ENCODE measurements around the gene SSH3.

SSH3 gene

DNA sequence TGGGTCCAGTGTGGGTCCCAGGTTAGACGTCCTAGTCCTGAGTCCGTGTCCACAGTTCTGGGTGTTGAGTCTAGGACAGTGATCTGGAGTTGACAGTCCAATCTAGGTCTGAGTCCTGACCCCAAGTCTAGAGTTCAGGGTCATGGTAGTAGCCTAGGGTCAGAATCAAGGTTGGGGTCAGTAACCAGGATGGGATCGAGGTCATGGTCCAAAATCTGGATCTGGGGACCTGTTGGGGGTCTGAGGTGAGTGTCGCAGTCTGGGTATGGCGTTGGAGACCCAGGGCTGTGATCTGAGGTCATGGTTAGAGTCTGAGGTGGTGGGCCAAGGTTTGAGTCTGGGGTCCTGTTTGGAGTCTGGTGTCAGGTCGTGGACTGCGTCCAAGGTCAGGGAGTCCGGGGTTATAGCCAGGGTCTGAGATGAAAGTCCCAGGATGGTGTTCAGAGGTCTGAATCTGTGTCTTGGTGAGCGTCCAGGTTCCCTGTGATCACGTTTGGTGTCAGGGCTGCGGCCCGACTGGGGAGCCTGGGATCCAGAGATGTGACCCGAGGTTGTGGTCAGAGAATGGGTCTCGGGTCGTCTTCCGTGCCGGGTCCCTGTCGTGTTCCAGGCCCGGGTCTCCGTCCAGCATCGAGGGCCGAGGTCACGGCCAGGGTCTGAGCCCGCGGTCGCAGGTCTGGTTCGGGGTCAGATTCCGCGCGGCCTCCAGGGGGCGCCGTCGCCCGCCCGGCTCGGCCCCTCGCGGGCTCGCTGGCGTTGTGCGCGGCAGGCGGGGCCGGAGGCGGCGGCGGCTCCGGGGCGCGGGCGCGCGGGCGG is 37.5 kb upstream of the SSH3 start:
- Mint-ChIP-seq H3K4me3 (peak overlapping the region; percentile 79), H3K9me3 (no peaks in the 10 kb centered on the region), H3K4me1 (peaks cover 75% of the 10 kb centered on the region), H3K36me3 (peaks cover 34% of the 10 kb centered on the region), H3K27me3 (peaks cover 7% of the 10 kb centered on the region), H3K27ac (peak overlapping the region; percentile 96)
- ATAC-seq: peak; percentile 75

DNA sequence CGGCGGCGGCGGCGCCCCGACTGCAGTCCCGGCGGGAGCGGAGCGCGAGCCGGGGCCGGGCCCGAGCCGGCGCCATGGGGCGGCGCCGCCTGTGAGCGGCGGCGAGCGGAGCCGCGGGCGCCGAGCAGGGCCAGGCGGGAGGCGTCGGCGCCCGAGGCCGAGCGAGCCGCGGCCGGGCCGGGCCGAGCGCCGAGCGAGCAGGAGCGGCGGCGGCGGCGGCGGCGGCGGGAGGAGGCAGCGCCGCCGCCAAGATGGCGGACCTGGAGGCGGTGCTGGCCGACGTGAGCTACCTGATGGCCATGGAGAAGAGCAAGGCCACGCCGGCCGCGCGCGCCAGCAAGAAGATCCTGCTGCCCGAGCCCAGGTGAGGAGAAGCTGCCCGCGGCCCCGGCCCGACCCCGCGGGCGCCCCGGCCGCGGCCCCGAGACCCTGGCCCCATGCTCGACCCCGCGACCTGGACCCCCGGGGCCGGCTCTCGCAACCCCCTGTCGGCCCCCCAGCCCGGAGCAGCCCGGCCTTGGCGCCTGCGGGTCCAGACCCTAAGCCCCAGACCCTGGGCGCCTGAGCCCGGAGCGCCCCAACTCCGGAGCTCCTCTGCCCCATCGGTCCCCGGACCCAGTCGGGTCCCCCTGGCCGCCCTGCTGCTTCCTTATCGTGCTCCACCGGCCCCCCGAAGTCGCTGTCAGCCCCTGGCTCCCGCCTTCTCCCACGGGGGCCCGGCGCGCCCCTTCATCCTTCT is 36.7 kb upstream of the SSH3 start, which contains the start of gene GRK2:
GRK2 (plus strand) TSS at position 25 of the 739 bp plus-strand sequence; CDS start at position 252, 227 bp downstream.
- ATAC-seq: peak; percentile 38
- no peaks in the 10 kb centered on the region for H3K9me3 Mint-ChIP-seq
- H3K36me3 Mint-ChIP-seq: peaks cover 42% of the 10 kb centered on the region
- H3K4me3 Mint-ChIP-seq: peak within 1 kb of the TSS; percentile 93
- H3K4me1 Mint-ChIP-seq: peaks cover 78% of the 10 kb centered on the region
- peaks cover 6% of the 10 kb centered on the region for H3K27me3 Mint-ChIP-seq
- H3K27ac Mint-ChIP-seq: peak within 1 kb of the TSS; percentile 96

- peaks cover 44% of the 10 kb centered on the region for H3K36me3 Mint-ChIP-seq
- no peaks in the 10 kb centered on the region for H3K9me3 Mint-ChIP-seq
- peak; percentile 9 for ATAC-seq
- peak overlapping the region; percentile 96 for H3K27ac Mint-ChIP-seq
- H3K27me3 Mint-ChIP-seq: no peaks in the 10 kb centered on the region
- peaks cover 79% of the 10 kb centered on the region for H3K4me1 Mint-ChIP-seq
- peak overlapping the region; percentile 93 for H3K4me3 Mint-ChIP-seq
Observed at GRCh38 chr11:67267188-67268080, 35.9 kb upstream of the SSH3 start.

- Mint-ChIP-seq H3K36me3 (peaks cover 44% of the 10 kb centered on the region), H3K4me1 (peaks cover 79% of the 10 kb centered on the region), H3K4me3 (peak overlapping the region; percentile 93), H3K9me3 (no peaks in the 10 kb centered on the region), H3K27ac (peak overlapping the region; percentile 96), H3K27me3 (no peaks in the 10 kb centered on the region)
- peak; percentile 83 for ATAC-seq
Observed at GRCh38 chr11:67268081-67268961, 35.0 kb upstream of the SSH3 start.

DNA sequence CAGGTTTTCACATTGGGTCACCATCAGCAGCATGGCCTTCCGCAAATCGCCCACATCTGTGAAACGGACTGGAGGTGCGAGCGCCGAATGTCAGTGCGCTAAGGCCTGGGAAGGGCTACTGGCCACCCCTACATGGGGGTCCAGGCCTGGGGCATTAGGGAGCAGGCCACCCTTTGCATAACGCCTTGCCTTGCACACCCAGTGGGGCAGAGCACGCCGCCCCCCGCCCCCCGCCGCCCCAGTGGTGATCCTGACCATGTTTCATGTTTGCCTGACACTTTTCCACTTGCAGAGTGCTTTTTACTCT is 34.4 kb upstream of the SSH3 start:
- peaks cover 44% of the 10 kb centered on the region for H3K36me3 Mint-ChIP-seq
- H3K9me3 Mint-ChIP-seq: no peaks in the 10 kb centered on the region
- peak overlapping the region; percentile 93 for H3K4me3 Mint-ChIP-seq
- H3K27me3 Mint-ChIP-seq: no peaks in the 10 kb centered on the region
- peaks cover 83% of the 10 kb centered on the region for H3K4me1 Mint-ChIP-seq
- no peak for ATAC-seq
- peak overlapping the region; percentile 96 for H3K27ac Mint-ChIP-seq

DNA sequence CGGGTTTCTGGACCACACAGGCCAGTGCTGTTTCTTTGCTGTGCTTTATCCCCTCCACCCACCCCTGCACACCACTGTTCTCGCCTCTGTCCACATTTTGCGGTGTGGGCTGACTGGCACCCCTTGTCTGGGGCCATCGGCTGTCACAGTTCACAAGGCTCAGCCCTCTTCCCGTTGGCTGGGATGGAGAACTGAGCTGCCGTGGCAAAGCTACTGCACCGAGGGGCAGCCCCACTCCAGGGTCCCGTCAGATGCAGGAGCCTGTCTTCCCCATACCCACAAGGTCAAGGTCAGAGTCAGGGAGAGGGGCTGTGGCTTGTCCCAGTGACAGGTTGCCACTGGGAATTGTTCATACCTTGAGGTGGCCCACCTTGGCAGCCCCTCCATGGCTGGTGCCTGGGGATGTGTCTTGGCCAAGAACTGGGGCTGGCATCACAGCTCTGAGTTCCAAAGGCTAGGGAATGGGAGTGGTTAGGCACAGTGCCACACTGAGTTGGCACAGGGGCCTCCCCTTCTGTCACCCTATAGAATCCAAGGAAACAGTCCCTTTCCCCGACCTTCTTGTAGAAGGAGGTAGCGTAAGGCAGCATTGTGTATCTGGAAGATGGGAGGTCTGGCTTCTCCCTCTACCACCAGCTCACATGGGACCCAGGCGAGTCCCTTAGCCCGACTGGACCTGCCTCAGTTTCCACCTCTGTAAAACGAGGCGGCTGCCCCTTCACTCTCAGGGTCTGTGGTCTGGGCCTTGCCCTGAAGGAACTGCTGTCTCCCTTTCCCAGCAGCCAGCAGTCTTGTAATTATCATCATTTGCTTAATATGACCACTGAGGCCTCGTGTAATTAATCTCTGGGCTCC is 33.7 kb upstream of the SSH3 start:
- Mint-ChIP-seq H3K27ac (peak overlapping the region; percentile 96), H3K4me1 (peaks cover 83% of the 10 kb centered on the region), H3K9me3 (no peaks in the 10 kb centered on the region), H3K27me3 (no peaks in the 10 kb centered on the region), H3K36me3 (peaks cover 48% of the 10 kb centered on the region), H3K4me3 (peak overlapping the region; percentile 93)
- no peak for ATAC-seq

GRCh38 chr11:67270256-67271204 is 32.8 kb upstream of the SSH3 start:
- Mint-ChIP-seq H3K27me3 (no peaks in the 10 kb centered on the region), H3K4me1 (peaks cover 85% of the 10 kb centered on the region), H3K27ac (peak overlapping the region; percentile 96), H3K36me3 (peaks cover 54% of the 10 kb centered on the region), H3K4me3 (peak overlapping the region; percentile 93), H3K9me3 (no peaks in the 10 kb centered on the region)
- no peak for ATAC-seq

DNA sequence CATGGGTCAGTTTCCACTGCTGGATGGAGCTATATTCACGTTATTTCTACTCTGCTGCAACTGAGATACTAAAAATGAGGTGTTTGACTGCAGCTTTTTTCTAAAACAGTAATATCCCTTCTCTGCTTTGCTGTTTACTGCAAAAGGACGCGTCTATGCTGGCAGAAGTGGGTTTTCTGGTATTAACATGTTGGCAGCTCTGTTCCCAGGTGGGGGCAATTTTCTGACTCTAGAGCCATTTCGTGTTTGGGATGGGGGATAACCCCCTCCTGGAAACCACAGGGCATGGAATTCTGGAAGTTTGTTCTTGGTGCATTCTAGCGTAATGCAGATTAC is 32.2 kb upstream of the SSH3 start:
- Mint-ChIP-seq H3K4me1 (peaks cover 85% of the 10 kb centered on the region), H3K27me3 (no peaks in the 10 kb centered on the region)

GRCh38 chr11:67271541-67272284 is 31.6 kb upstream of the SSH3 start:
- H3K4me3 Mint-ChIP-seq: peak overlapping the region; percentile 93
- H3K36me3 Mint-ChIP-seq: peaks cover 65% of the 10 kb centered on the region
- no peaks in the 10 kb centered on the region for H3K9me3 Mint-ChIP-seq
- peak overlapping the region; percentile 96 for H3K27ac Mint-ChIP-seq
- H3K27me3 Mint-ChIP-seq: no peaks in the 10 kb centered on the region
- peaks cover 91% of the 10 kb centered on the region for H3K4me1 Mint-ChIP-seq
- peak; percentile 55 for ATAC-seq

More for the DNA sequence above, 32.2 kb upstream of the SSH3 start:
- H3K27ac Mint-ChIP-seq: peak overlapping the region; percentile 96
- H3K9me3 Mint-ChIP-seq: no peaks in the 10 kb centered on the region
- peak overlapping the region; percentile 93 for H3K4me3 Mint-ChIP-seq
- no peak for ATAC-seq
- H3K36me3 Mint-ChIP-seq: peaks cover 60% of the 10 kb centered on the region

DNA sequence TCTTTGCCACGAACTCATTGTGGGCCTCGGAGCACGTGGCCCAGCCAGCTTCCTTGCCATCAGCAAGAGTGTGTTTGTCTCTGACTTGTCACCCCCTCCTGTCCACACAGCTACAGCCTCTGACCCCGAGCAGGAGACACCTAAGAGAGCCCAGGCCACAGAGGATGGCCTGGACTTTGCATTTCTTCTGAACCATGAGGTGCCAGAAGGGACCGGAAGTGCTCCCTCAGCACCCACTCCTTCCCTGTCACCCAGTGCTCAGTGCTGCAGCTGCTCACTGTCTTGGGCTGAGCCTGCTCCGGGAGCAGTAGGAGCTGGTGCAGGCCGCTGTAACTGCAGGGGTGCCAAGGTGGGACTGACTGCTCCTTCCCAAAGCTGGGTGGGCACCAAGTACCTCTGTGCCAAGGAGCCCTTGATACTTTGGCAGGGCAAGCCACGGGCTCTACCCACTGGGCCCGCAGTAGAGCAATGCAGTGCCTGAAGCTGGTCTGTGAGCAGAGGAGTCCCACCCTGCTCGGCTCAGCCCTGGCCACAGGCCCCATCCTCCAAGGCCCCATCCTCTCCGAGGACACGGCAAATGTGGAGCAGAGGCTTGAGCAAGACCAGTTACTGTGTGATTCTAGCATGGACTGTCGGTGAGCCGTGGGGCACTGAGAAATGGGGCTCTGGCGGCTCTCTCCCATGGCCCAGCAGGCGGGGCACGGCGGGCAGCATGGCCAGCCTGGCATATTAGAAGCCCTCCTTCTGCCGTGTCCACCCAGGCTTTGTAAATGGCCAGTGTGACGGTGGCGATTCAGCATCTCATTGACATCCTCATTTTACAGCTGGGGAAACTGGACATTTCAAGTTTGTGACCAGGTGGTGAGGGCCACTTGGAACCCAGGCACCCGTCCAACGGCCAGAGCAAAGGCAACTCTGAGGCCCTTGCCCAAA is 30.7 kb upstream of the SSH3 start:
- H3K27ac Mint-ChIP-seq: peak overlapping the region; percentile 96
- H3K36me3 Mint-ChIP-seq: peaks cover 64% of the 10 kb centered on the region
- no peaks in the 10 kb centered on the region for H3K27me3 Mint-ChIP-seq
- peak overlapping the region; percentile 93 for H3K4me3 Mint-ChIP-seq
- no peak for ATAC-seq
- peaks cover 97% of the 10 kb centered on the region for H3K4me1 Mint-ChIP-seq
- no peaks in the 10 kb centered on the region for H3K9me3 Mint-ChIP-seq

- peak overlapping the region; percentile 93 for H3K4me3 Mint-ChIP-seq
- no peaks in the 10 kb centered on the region for H3K27me3 Mint-ChIP-seq
- H3K9me3 Mint-ChIP-seq: no peaks in the 10 kb centered on the region
- ATAC-seq: no peak
- peaks cover 60% of the 10 kb centered on the region for H3K36me3 Mint-ChIP-seq
- H3K4me1 Mint-ChIP-seq: peaks cover 97% of the 10 kb centered on the region
- peak overlapping the region; percentile 96 for H3K27ac Mint-ChIP-seq
Observed at GRCh38 chr11:67273260-67273990, 29.9 kb upstream of the SSH3 start.
